Measurements from ENCODE around the gene SLC38A4.

GRCh38 chr12:46824709-46825108 is 1.1 kb downstream of the SLC38A4 start:
- no peak for TF ChIP-seq CTCF (IDR thresholded peaks at IDR 0.05; ENCODE audit: insufficient read depth, low read length, poor library complexity, severe bottlenecking)
- no peak for TF ChIP-seq EZH2phosphoT487 (conservative IDR thresholded peaks at IDR 0.05; ENCODE audit: low read length)
